Measurements from ENCODE around the gene SLC25A15. TPM values are rescaled to one million over a fixed set of nuclear protein-coding genes. Genes with fewer than 3 reads are reported as not detected.

Gene SLC25A15
- total RNA-seq, 2 donors from 2014 or later: 6.8 to 14.5 TPM

GRCh38 chr13:40798380-40798779, 9.0 kb downstream of the SLC25A15 start:
- H3K9ac ChIP-seq (ENCODE audit: low read depth in 2 of 2, low read length in 2 of 2): no peak overlapping the region
- H3K4me3 ChIP-seq: no peak overlapping the region
- no peaks in the 10 kb centered on the region for H3K9me3 ChIP-seq
- no peaks in the 10 kb centered on the region for H3K36me3 ChIP-seq
- TF ChIP-seq, protein P1, sequence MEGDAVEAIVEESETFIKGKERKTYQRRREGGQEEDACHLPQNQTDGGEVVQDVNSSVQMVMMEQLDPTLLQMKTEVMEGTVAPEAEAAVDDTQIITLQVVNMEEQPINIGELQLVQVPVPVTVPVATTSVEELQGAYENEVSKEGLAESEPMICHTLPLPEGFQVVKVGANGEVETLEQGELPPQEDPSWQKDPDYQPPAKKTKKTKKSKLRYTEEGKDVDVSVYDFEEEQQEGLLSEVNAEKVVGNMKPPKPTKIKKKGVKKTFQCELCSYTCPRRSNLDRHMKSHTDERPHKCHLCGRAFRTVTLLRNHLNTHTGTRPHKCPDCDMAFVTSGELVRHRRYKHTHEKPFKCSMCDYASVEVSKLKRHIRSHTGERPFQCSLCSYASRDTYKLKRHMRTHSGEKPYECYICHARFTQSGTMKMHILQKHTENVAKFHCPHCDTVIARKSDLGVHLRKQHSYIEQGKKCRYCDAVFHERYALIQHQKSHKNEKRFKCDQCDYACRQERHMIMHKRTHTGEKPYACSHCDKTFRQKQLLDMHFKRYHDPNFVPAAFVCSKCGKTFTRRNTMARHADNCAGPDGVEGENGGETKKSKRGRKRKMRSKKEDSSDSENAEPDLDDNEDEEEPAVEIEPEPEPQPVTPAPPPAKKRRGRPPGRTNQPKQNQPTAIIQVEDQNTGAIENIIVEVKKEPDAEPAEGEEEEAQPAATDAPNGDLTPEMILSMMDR (IDR thresholded peaks at IDR 0.05): no peak
- H3K27ac ChIP-seq: no peak overlapping the region
- H3K4me1 ChIP-seq: no peaks in the 10 kb centered on the region
- H3K27me3 ChIP-seq: no peaks in the 10 kb centered on the region
- intact Hi-C loops (cut with DNase I): loop anchor here (10.0 kb wide), 1 partner anchor 256 kb away; no protein-coding TSS in a partner anchor
- no peak for DNase-seq

- Histone ChIP-seq H3K36me3 (no peaks in the 10 kb centered on the region), H3K9ac (ENCODE audit: low read depth in 2 of 2, low read length in 2 of 2) (no peak overlapping the region), H3K9me3 (no peaks in the 10 kb centered on the region), H3K27me3 (no peaks in the 10 kb centered on the region), H3K4me3 (no peak overlapping the region), H3K4me1 (no peaks in the 10 kb centered on the region), H3K27ac (no peak overlapping the region)
- intact Hi-C loops (cut with DNase I): loop anchor here (10.0 kb wide), 1 partner anchor 255 kb away; no protein-coding TSS in a partner anchor
- TF ChIP-seq, protein P1 (IDR thresholded peaks at IDR 0.05): no peak
- no peak for DNase-seq
Measured at GRCh38 chr13:40799508-40799907, 10.1 kb downstream of the SLC25A15 start.

- H3K27ac ChIP-seq: no peak overlapping the region
- H3K4me1 ChIP-seq: no peaks in the 10 kb centered on the region
- no peaks in the 10 kb centered on the region for H3K36me3 ChIP-seq
- intact Hi-C loops (cut with DNase I): no loop called here
- no peak overlapping the region for H3K9ac ChIP-seq (ENCODE audit: low read depth in 2 of 2, low read length in 2 of 2)
- no peaks in the 10 kb centered on the region for H3K27me3 ChIP-seq
- no peaks in the 10 kb centered on the region for H3K9me3 ChIP-seq
- TF ChIP-seq, protein P1 (IDR thresholded peaks at IDR 0.05): no peak
- no peak overlapping the region for H3K4me3 ChIP-seq
- DNase-seq: no peak
Measured at GRCh38 chr13:40800559-40800958, 11.1 kb downstream of the SLC25A15 start.

DNA sequence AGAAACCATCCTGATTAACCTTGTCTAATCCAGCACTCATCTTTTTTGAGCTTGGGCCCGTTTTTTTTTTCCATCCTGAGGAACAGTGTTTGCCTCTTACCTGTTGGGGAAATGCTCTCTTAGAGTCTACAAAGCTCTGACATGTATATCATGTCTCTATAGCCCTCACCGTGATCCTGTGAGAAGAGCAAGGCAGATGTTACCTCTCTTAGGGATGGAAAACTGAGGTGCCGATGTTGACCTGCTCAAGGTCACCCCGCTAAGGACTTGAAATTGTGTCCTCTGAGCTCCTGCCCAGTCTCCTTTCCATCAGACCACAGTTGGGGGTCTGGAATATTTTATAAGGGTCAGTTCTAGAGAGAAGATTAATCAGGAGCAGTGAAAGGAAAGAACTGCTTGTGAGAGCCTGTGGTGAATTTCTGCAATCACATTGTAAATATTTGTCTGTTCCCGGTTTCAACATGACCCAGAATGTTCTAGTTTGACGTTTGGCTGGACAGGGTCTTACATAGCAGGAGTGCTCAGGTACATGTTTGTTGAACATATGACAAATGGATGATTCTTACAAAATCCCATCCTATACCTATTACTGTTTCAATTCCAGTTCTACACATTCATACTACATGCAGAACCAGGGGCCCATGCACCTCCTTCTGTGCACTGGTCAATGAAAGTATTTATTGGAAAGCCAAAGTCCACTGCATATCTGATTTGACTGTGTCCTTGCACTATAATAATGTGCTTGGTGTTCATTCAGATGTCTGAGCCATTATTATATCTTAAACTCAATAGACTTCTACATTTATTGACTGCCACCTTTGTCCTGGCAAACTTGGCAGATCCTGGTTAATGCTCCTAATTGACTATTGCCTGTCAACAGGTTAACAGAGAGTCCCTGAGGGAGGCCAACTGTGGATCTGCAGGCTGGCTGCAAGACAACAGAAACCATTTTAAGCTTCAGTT, 12.1 kb downstream of the SLC25A15 start:
- H3K4me3 ChIP-seq: no peak overlapping the region
- H3K27ac ChIP-seq: peak overlapping the region; percentile 25
- DNase-seq: no peak
- TF ChIP-seq, protein P1 (IDR thresholded peaks at IDR 0.05): no peak
- no peaks in the 10 kb centered on the region for H3K9me3 ChIP-seq
- H3K36me3 ChIP-seq: no peaks in the 10 kb centered on the region
- no peaks in the 10 kb centered on the region for H3K4me1 ChIP-seq
- H3K27me3 ChIP-seq: no peaks in the 10 kb centered on the region
- H3K9ac ChIP-seq (ENCODE audit: low read depth in 2 of 2, low read length in 2 of 2): peak overlapping the region in 1 of 2 donors; percentile 32
- intact Hi-C loops (cut with DNase I): no loop called here

- no peaks in the 10 kb centered on the region for H3K27me3 ChIP-seq
- H3K9ac ChIP-seq (ENCODE audit: low read depth in 2 of 2, low read length in 2 of 2): no peak overlapping the region
- DNase-seq: no peak
- H3K27ac ChIP-seq: no peak overlapping the region
- H3K36me3 ChIP-seq: no peaks in the 10 kb centered on the region
- no peaks in the 10 kb centered on the region for H3K4me1 ChIP-seq
- TF ChIP-seq, protein P1 (IDR thresholded peaks at IDR 0.05): no peak
- intact Hi-C loops (cut with DNase I): no loop called here
- H3K4me3 ChIP-seq: no peak overlapping the region
- H3K9me3 ChIP-seq: no peaks in the 10 kb centered on the region
Measured at GRCh38 chr13:40803316-40803715, 13.9 kb downstream of the SLC25A15 start.

Data from colonic mucosa (tissue), 4 donors.